ENCODE results near the gene SERP2.

Gene SERP2

GRCh38 chr13:44411841-44412240, 38.2 kb downstream of the SERP2 start:
- DNase-seq (ENCODE audit: low read depth in 2 of 2): no peak

GRCh38 chr13:44412346-44412935, 38.8 kb downstream of the SERP2 start:
- DNase-seq (ENCODE audit: low read depth in 2 of 2): no peak

GRCh38 chr13:44413095-44413494, 39.5 kb downstream of the SERP2 start:
- DNase-seq (ENCODE audit: low read depth in 2 of 2): peak in 1 of 2 experiments; percentile 9

GRCh38 chr13:44414716-44415115, 41.1 kb downstream of the SERP2 start:
- DNase-seq (ENCODE audit: low read depth in 2 of 2): no peak

- no peak for DNase-seq (ENCODE audit: low read depth in 2 of 2)
Measured at GRCh38 chr13:44415815-44416214, 42.2 kb downstream of the SERP2 start.

GRCh38 chr13:44416301-44416700, 42.7 kb downstream of the SERP2 start:
- DNase-seq (ENCODE audit: low read depth in 2 of 2): no peak

GRCh38 chr13:44416744-44417143, 43.1 kb downstream of the SERP2 start:
- no peak for DNase-seq (ENCODE audit: low read depth in 2 of 2)

GRCh38 chr13:44417446-44417845, 43.8 kb downstream of the SERP2 start:
- DNase-seq (ENCODE audit: low read depth in 2 of 2): no peak

GRCh38 chr13:44417876-44418275, 44.3 kb downstream of the SERP2 start:
- no peak for DNase-seq (ENCODE audit: low read depth in 2 of 2)

- DNase-seq (ENCODE audit: low read depth in 2 of 2): peak in 1 of 2 experiments; percentile 4
Measured at GRCh38 chr13:44420376-44421220, 47.0 kb downstream of the SERP2 start.

GRCh38 chr13:44421853-44422525, 48.4 kb downstream of the SERP2 start:
- no peak for DNase-seq (ENCODE audit: low read depth in 2 of 2)

GRCh38 chr13:44422755-44423643, 49.4 kb downstream of the SERP2 start:
- DNase-seq (ENCODE audit: low read depth in 2 of 2): no peak

GRCh38 chr13:44423824-44424223, 50.2 kb downstream of the SERP2 start:
- DNase-seq (ENCODE audit: low read depth in 2 of 2): no peak

GRCh38 chr13:44425041-44425814, 51.6 kb downstream of the SERP2 start:
- no peak for DNase-seq (ENCODE audit: low read depth in 2 of 2)

GRCh38 chr13:44425815-44426078, 52.1 kb downstream of the SERP2 start:
- DNase-seq (ENCODE audit: low read depth in 2 of 2): no peak

- no peak for DNase-seq (ENCODE audit: low read depth in 2 of 2)
Measured at GRCh38 chr13:44426461-44426860, 52.8 kb downstream of the SERP2 start.

- DNase-seq (ENCODE audit: low read depth in 2 of 2): no peak
Measured at GRCh38 chr13:44429311-44429710, 55.7 kb downstream of the SERP2 start.

- no peak for DNase-seq (ENCODE audit: low read depth in 2 of 2)
Measured at GRCh38 chr13:44431150-44431549, 57.5 kb downstream of the SERP2 start.

GRCh38 chr13:44432650-44433049, 59.0 kb downstream of the SERP2 start:
- DNase-seq (ENCODE audit: low read depth in 2 of 2): no peak

- no peak for DNase-seq (ENCODE audit: low read depth in 2 of 2)
Measured at GRCh38 chr13:44433863-44434765, 60.5 kb downstream of the SERP2 start.
